BLaER1 treated with 17β-estradiol and CSF1 and Interleukin-3, amounts not matched to agents 10 nM and 100 nM (cell line): ENCODE measurements around the gene THG1L.
A peak's percentile ranks its signal among the peaks of the same experiment; 100 is the strongest.

Experiments used
- H3K27ac ChIP-seq, 11 experiments: shearing (Covaris generic); formaldehyde crosslinking; 2 replicates each; pipeline ENCODE4 v1.8.1; 2022
- H3K27me3 ChIP-seq, 11 experiments: shearing (Covaris generic); formaldehyde crosslinking; 2 replicates each; pipeline ENCODE4 v1.8.1; 2022
- H3K36me3 ChIP-seq, 11 experiments: shearing (Covaris generic); formaldehyde crosslinking; 2 replicates each; pipeline ENCODE4 v1.8.1; 2022
- H3K4me1 ChIP-seq, 10 experiments: shearing (Covaris generic); formaldehyde crosslinking; 2 replicates each; pipeline ENCODE4 v1.8.1; 2022
- H3K4me2 ChIP-seq, 11 experiments: shearing (Covaris generic); formaldehyde crosslinking; 2 replicates each; pipeline ENCODE4 v1.8.1; 2022
- H3K4me3 ChIP-seq, 10 experiments: shearing (Covaris generic); formaldehyde crosslinking; 2 replicates each; pipeline ENCODE4 v1.8.1; 2022
- H3K9ac ChIP-seq, 11 experiments: shearing (Covaris generic); formaldehyde crosslinking; 2 replicates each; pipeline ENCODE4 v1.8.1; 2022
- H3K9me3 ChIP-seq, 11 experiments: shearing (Covaris generic); formaldehyde crosslinking; replicated peaks in 1 of 11; 2 replicates each; pipeline ENCODE4 v1.8.1; 2022
- H4K20me1 ChIP-seq, 11 experiments: shearing (Covaris generic); formaldehyde crosslinking; 2 replicates each; pipeline ENCODE4 v1.8.1; 2022
- Cebpa-rat ChIP-seq, 11 experiments: shearing (Covaris generic); IDR thresholded peaks; 2 replicates each; pipeline ENCODE4 v1.8.1; 2022

The THG1L gene

DNA sequence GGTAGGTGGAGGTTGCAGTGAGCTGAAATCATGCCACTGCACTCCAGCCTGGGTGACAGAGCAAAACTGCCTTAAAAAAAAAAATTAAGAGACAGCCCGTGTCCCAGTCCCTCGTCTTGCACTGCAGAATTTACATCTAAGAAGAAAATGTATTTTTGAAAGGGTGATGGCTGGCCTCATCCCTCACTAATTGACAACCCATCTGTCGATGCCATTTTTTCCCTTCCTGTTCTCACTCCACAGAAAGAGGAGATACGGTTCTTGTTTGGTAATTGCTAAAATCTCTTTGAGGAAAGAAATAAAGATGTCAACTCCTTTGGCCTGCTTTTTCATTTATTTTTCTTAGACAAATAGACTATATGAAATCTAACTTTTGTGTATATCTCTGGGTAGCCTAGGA, 9.9 kb downstream of the THG1L start:
- Histone ChIP-seq H3K27ac (no peak overlapping the region), H3K4me3 (no peak overlapping the region), H3K27me3 (peaks cover 0 to 12% (median 8%) of the 10 kb centered on the region in 11 experiments; a peak in 9 of 22 replicates), H4K20me1 (no peaks in the 10 kb centered on the region), H3K4me2 (no peak overlapping the region), H3K4me1 (peaks cover 0 to 17% (median 13%) of the 10 kb centered on the region in 10 experiments; a peak in 16 of 20 replicates), H3K9me3 (no peaks in the 10 kb centered on the region), H3K36me3 (peaks cover 0 to 41% (median 24%) of the 10 kb centered on the region in 11 experiments; a peak in 16 of 22 replicates), H3K9ac (no peak overlapping the region)
- no peak for TF ChIP-seq Cebpa-rat (IDR thresholded peaks at IDR 0.05)

DNA sequence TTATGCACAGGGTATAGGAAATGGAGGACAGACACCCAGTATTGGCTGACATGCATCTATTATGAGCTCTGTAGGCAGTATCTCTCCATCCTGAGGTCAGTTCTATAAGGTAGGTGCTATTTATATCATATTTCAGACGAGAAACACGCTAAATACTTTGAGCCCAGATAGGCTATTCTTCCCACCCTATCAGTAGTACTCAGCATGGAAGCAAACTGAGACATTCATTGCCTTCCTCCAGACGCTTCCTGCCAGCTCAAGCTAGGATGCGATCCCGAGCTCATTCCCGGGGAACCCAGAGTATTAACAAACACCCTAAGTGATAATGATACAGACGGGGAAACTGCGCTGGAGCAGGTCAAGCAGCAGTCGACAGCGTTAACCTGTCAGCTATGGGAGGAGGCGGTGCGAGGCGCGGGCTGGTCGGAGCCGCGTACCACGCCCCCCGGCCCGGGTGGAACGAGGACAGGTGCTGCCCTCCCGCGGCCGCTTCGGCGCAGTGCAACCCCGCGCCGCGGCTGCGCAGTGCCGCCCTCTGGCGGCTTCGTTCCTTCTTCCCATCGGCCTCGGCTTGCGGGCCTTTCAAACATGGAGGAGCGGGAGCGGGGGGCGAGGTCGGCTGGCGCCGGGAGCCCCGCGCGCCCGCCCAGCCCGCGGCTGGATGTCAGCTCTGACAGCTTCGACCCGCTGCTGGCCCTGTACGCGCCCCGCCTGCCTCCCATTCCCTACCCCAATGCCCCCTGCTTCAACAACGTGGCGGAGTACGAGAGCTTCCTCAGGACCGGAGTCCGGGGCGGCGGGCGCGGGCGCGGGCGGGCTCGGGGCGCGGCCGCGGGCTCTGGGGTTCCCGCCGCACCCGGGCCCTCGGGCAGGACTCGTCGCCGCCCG, 12.2 kb downstream of the THG1L start, which contains the start of gene LSM11:
Gene LSM11 (plus strand): TSS at position 550 of the 888 bp plus-strand sequence. CDS start 39 bp downstream, at position 589.
- peak within 1 kb of the TSS; percentile 89 to 93 (median 90) for H3K9ac ChIP-seq
- H3K4me3 ChIP-seq, result peak within 1 kb of the TSS; percentile 81 to 96 (median 90)
- peaks cover 0 to 21% (median 13%) of the 10 kb centered on the region in 10 experiments; a peak in 16 of 20 replicates for H3K4me1 ChIP-seq
- H3K27ac ChIP-seq, result peak within 1 kb of the TSS; percentile 72 to 90 (median 84)
- peaks cover 0 to 12% (median 8%) of the 10 kb centered on the region in 11 experiments; a peak in 9 of 22 replicates for H3K27me3 ChIP-seq
- no peaks in the 10 kb centered on the region for H3K9me3 ChIP-seq
- peaks cover 0 to 18% (median 7%) of the 10 kb centered on the region in 11 experiments; a peak in 14 of 22 replicates for H3K36me3 ChIP-seq
- TF ChIP-seq Cebpa-rat (IDR thresholded peaks at IDR 0.05), result no peak
- H3K4me2 ChIP-seq, result peak within 1 kb of the TSS; percentile 80 to 98 (median 95)
- H4K20me1 ChIP-seq, result no peaks in the 10 kb centered on the region

DNA sequence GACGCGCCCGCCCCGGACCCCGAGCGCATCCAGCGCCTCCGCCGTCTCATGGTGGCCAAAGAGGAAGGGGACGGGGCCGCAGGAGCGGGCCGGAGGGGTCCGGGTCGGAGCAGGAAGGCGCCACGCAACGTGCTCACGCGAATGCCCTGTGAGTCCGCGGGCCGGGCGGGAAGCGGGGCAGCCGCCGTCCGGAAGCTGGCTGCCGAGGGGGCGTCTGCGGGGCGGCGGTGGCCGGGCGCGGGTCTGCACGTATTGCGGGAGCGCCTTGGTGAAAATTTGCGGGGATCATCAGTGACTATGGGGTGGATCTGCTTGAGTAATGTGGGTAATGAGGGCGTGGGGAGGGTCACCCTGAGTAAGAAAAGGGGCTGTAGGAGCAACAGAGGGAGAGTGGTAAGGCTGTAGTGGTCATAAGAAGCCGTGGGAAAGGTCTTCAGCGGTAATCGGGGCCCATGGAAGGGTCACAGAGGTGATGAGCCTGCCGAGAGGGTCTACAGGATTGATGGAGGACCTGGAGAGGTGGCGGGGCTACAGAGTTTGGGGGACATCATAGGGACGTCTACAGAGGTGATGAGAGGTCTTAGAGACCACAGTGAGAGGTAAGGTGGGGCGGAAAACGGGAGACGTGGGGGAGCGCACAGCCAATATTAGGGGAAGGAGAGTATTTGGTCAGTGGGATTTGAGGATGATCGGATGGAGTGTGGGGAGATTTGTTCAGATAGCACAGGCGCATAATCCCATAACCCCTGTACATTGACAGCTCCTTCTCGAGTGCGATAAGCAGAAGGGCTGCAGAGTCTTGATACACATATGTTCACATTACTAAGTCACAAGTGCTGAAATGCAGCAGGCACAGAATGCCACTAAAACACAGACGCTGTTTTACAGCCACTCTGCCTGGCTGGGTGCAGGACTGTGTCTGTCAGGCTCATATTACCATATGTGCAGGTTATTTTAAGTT, 13.1 kb downstream of the THG1L start:
- H3K9me3 ChIP-seq, result no peaks in the 10 kb centered on the region
- no peak for TF ChIP-seq Cebpa-rat (IDR thresholded peaks at IDR 0.05)
- H3K4me2 ChIP-seq, result peak overlapping the region; percentile 80 to 98 (median 95)
- peaks cover 0 to 11% (median 5%) of the 10 kb centered on the region in 11 experiments; a peak in 13 of 22 replicates for H3K36me3 ChIP-seq
- peak overlapping the region; percentile 72 to 90 (median 84) for H3K27ac ChIP-seq
- peak overlapping the region; percentile 89 to 93 (median 90) for H3K9ac ChIP-seq
- peaks cover 0 to 21% (median 13%) of the 10 kb centered on the region in 10 experiments; a peak in 16 of 20 replicates for H3K4me1 ChIP-seq
- peaks cover 0 to 12% (median 8%) of the 10 kb centered on the region in 11 experiments; a peak in 9 of 22 replicates for H3K27me3 ChIP-seq
- peak overlapping the region; percentile 81 to 96 (median 90) for H3K4me3 ChIP-seq
- H4K20me1 ChIP-seq, result no peaks in the 10 kb centered on the region

DNA sequence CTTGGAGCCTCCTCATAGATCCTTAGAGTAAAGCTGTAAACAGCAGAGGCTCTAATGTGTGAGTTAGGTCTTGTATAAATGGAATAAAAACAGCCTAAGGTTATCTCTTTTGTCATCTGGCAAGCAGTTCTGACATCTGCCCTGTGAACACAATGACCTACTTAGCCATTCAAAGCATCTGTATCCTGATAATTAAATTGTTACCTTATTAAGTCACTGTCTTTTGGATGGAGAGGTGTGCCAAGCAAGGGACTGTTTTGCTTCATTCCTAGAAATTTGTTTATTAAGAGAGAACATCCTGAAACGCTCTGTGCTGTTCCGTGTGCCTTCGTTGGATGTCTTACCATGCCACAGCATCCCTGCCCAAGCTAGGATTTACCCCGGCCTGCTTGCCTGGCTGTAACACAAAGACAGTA, 13.8 kb downstream of the THG1L start:
- Histone ChIP-seq H3K27ac (no peak overlapping the region), H3K27me3 (peaks cover 0 to 12% (median 8%) of the 10 kb centered on the region in 11 experiments; a peak in 9 of 22 replicates), H3K4me3 (peak overlapping the region in 8 of 10 experiments; percentile 81 to 96 (median 90); a peak in 10 of 20 replicates), H3K36me3 (peaks cover 0 to 4% (median 0%) of the 10 kb centered on the region in 11 experiments; a peak in 2 of 22 replicates), H3K4me1 (peaks cover 0 to 21% (median 13%) of the 10 kb centered on the region in 10 experiments; a peak in 16 of 20 replicates), H3K9ac (peak overlapping the region in 4 of 11 experiments; percentile 89 to 91 (median 90); a peak in 6 of 22 replicates), H4K20me1 (no peaks in the 10 kb centered on the region), H3K9me3 (no peaks in the 10 kb centered on the region), H3K4me2 (peak overlapping the region; percentile 80 to 98 (median 95))
- TF ChIP-seq Cebpa-rat (IDR thresholded peaks at IDR 0.05), result no peak

DNA sequence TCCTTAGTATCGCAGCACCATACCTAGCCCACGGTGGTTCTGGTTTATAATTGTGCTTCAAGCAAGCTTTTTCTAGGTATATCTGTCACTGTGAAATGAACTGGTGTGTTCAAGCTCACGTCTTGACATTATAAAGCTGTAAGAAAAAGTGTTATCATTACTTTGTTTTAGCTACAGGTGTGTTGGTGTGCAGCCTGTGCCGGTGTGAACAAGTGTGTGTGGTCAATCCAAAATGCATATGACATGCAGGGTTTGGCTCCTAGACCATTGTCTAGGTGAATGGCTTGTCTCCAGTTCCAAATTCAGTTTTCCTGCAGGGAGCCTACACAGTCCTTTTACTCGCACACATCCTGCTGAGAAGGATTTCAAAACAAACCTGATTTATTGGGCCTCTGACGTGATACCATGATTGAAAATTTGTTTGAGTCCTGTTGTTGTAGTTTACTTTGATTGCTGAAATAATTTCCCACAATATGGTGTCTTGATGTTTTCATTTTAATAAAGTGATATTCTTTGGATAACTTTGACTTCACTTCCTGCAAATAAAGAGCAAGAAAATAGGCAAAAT, 16.0 kb downstream of the THG1L start:
- TF ChIP-seq Cebpa-rat (IDR thresholded peaks at IDR 0.05), result no peak
- Histone ChIP-seq H3K9me3 (no peaks in the 10 kb centered on the region), H3K27me3 (peaks cover 0 to 12% (median 8%) of the 10 kb centered on the region in 11 experiments; a peak in 9 of 22 replicates), H4K20me1 (no peaks in the 10 kb centered on the region), H3K36me3 (peaks cover 2 to 13% (median 9%) of the 10 kb centered on the region in 11 experiments; a peak in 16 of 22 replicates), H3K27ac (no peak overlapping the region), H3K4me2 (no peak overlapping the region), H3K4me3 (no peak overlapping the region), H3K9ac (no peak overlapping the region), H3K4me1 (peaks cover 0 to 21% (median 13%) of the 10 kb centered on the region in 10 experiments; a peak in 16 of 20 replicates)

DNA sequence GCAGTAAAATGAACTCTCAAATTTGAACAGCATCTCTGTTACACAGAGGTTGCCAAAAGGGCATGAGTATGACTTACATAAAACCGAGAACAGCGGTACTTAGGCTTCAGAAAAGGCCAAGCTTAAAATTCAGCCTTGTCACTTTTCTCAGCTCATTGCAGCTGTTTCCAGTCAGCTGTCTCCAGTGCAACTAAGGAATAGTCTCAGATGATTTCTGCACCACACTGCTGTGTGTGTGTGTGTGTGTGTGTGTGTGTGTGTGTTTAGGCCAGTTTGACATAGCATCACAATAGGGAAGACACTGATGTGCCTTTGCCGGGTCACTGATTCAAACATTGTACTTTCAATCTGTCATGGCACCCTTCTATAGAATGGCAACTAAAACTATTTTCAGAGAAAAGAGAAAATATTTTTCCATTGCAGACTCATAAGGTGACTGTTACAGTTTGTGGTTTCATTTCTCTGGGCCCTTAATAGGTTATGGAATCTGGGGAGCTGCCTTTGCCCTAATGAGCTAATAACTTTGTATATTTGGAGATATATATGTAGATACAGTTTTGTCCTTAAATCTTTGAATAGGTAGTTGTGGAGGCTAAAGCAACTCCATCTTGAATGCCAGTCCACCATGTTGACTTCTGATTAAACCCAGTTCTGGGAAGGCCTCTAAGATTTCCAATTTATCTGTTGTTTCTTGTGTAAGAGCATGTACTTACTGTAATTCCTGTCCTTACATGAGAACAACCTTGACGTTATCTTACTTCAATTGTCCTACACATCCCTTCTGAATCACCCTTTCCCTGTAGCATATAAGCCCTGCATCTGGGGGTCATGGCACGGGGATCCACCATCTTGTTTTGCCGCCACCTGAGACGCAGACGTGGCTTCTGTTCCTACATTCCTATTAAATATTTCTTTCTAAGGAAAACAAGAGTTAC, 16.8 kb downstream of the THG1L start:
- Histone ChIP-seq H3K9me3 (no peaks in the 10 kb centered on the region), H3K36me3 (peaks cover 9 to 21% (median 17%) of the 10 kb centered on the region in 11 experiments; a peak in 18 of 22 replicates), H3K4me3 (no peak overlapping the region), H3K4me1 (peaks cover 0 to 20% (median 13%) of the 10 kb centered on the region in 10 experiments; a peak in 16 of 20 replicates), H3K4me2 (no peak overlapping the region), H3K27ac (no peak overlapping the region), H4K20me1 (no peaks in the 10 kb centered on the region), H3K27me3 (peaks cover 0 to 12% (median 8%) of the 10 kb centered on the region in 11 experiments; a peak in 9 of 22 replicates), H3K9ac (no peak overlapping the region)
- no peak for TF ChIP-seq Cebpa-rat (IDR thresholded peaks at IDR 0.05)

DNA sequence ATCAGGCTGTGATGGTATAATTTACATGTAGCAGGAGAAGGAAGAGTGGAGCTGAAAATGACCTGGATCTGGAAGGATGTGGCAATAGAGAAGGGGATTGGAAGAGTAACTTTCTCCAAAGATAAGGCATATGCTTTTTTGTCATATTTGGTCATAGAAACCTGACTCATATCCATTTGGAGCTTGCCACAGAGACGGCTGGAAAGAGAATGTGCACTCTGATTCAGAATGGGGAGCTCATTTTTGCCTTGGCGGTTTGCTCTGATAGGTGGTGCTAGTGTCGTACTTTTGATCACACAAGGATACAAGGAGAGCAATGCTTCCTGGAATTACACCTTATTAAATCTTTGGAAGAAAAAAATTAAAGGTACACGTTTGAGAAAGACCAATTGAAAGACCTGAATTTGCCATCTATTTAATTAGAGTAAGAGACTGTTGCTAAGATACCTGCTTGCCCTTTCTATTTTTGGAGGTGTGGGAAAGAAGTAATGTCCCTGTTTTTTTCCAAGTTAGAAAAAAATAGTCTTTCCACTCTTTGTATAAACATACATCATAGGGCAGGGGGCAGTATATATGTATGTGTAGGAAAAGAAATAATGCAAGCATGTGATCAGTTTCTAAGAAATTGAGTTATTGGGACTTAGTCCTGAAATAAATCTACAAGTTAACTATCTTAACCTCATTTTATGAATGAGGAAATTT, 17.7 kb downstream of the THG1L start:
- peaks cover 16 to 30% (median 26%) of the 10 kb centered on the region in 11 experiments; a peak in 20 of 22 replicates for H3K36me3 ChIP-seq
- no peak overlapping the region for H3K27ac ChIP-seq
- H3K4me2 ChIP-seq, result no peak overlapping the region
- TF ChIP-seq Cebpa-rat (IDR thresholded peaks at IDR 0.05), result no peak
- no peak overlapping the region for H3K9ac ChIP-seq
- H3K9me3 ChIP-seq, result no peaks in the 10 kb centered on the region
- H4K20me1 ChIP-seq, result no peaks in the 10 kb centered on the region
- no peak overlapping the region for H3K4me3 ChIP-seq
- peaks cover 0 to 12% (median 8%) of the 10 kb centered on the region in 11 experiments; a peak in 9 of 22 replicates for H3K27me3 ChIP-seq
- H3K4me1 ChIP-seq, result peaks cover 0 to 17% (median 12%) of the 10 kb centered on the region in 10 experiments; a peak in 16 of 20 replicates
